Uterus (tissue), 2 donors: ENCODE measurements around the gene NCS1.

Experiments used
- POLR2A ChIP-seq, 2 donors: fragments of 450-650 bp; IDR thresholded peaks; one replicate each; pipeline ENCODE4 v1.6.1; 2016; ENCODE audit warnings: antibody characterized with exemption in 2 of 2, mild to moderate bottlenecking in 1 of 2, moderate library complexity in 1 of 2
- TF ChIP-seq, protein P1 (sequence below), 4 experiments: fragments of 200-600 bp in 2 of 4; fragments of 450-650 bp in 2 of 4; sonication (generic) in 2 of 4; IDR thresholded peaks; one replicate each; pipeline ENCODE4 v1.5.1; 2016 to 2019; ENCODE audit warnings: antibody characterized with exemption in 4 of 4, mild to moderate bottlenecking in 2 of 4, moderate library complexity in 1 of 4

DNA sequence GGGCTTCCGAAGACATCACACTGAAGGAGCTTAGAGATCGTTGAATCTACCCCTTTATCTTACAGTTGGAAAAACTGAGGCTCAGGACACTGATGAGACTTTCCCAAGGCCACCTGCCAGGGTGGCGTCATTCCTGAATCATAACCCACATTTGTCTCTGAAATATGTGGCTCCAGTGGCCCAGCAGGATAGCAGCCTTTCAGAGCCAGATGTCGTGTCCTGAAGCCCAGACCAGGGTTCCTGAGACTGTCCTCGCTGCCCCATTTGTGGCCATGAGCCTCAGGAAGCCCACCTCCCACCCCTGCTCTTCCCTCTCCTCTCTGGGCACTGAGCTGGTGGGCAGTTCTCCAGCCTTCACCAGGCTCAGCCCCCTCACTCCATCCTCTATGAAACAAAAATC is 95.7 kb downstream of the NCS1 start:
- TF ChIP-seq POLR2A (IDR thresholded peaks at IDR 0.05) = no peak
- TF ChIP-seq, protein P1, sequence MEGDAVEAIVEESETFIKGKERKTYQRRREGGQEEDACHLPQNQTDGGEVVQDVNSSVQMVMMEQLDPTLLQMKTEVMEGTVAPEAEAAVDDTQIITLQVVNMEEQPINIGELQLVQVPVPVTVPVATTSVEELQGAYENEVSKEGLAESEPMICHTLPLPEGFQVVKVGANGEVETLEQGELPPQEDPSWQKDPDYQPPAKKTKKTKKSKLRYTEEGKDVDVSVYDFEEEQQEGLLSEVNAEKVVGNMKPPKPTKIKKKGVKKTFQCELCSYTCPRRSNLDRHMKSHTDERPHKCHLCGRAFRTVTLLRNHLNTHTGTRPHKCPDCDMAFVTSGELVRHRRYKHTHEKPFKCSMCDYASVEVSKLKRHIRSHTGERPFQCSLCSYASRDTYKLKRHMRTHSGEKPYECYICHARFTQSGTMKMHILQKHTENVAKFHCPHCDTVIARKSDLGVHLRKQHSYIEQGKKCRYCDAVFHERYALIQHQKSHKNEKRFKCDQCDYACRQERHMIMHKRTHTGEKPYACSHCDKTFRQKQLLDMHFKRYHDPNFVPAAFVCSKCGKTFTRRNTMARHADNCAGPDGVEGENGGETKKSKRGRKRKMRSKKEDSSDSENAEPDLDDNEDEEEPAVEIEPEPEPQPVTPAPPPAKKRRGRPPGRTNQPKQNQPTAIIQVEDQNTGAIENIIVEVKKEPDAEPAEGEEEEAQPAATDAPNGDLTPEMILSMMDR (IDR thresholded peaks at IDR 0.05) = no peak
